ENCODE measurements around the gene DERA.

The DERA gene

DNA sequence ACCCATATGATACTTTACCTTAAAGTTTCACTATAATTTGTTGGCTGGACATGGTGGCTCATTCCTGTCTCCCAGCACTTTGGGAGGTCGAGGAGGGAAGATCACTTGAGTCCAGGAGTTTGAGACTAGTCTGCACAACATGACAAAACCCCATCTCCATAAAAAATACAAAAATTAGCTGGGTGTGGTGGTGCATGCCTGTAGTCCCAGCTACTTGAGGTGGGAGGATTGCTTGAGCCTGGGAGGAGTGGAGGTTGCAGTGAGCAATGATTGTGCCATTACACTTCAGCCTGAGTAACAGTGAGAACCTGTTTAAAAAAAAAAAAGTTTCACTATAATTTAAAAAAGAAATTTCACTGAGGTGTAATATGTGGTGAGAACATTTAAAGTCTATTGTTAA lies 21.2 kb downstream of the DERA start:
- no peak overlapping the region for H3K4me2 ChIP-seq (ENCODE audit: low read length)
- H3F3A ChIP-seq (ENCODE audit: insufficient read depth, low read length), result no peaks in the 10 kb centered on the region
- no peak overlapping the region for H3K9ac ChIP-seq (ENCODE audit: low read length)
- no peak overlapping the region for H2AFZ ChIP-seq (ENCODE audit: low read length)
- no peaks in the 10 kb centered on the region for H3K79me2 ChIP-seq (ENCODE audit: insufficient read depth, low read length)
- H3K36me3 ChIP-seq (ENCODE audit: insufficient read depth, low read length), result no peaks in the 10 kb centered on the region
- H3K9me3 ChIP-seq (ENCODE audit: low read length), result no peaks in the 10 kb centered on the region
- no peaks in the 10 kb centered on the region for H4K20me1 ChIP-seq (ENCODE audit: insufficient read depth, low read length)
- no peaks in the 10 kb centered on the region for H3K4me1 ChIP-seq (ENCODE audit: insufficient read depth, low read length, severe bottlenecking)
- no peaks in the 10 kb centered on the region for H3K27me3 ChIP-seq (ENCODE audit: insufficient read depth, low read length)
- no peak overlapping the region for H3K4me3 ChIP-seq (ENCODE audit: low read depth, low read length, poor library complexity, severe bottlenecking)
- no peak overlapping the region for H3K27ac ChIP-seq (ENCODE audit: low read depth, low read length, poor library complexity, severe bottlenecking)
- TF ChIP-seq EZH2 (IDR thresholded peaks at IDR 0.05; ENCODE audit: borderline replicate concordance, low read length), result no peak
- TF ChIP-seq, protein P1, sequence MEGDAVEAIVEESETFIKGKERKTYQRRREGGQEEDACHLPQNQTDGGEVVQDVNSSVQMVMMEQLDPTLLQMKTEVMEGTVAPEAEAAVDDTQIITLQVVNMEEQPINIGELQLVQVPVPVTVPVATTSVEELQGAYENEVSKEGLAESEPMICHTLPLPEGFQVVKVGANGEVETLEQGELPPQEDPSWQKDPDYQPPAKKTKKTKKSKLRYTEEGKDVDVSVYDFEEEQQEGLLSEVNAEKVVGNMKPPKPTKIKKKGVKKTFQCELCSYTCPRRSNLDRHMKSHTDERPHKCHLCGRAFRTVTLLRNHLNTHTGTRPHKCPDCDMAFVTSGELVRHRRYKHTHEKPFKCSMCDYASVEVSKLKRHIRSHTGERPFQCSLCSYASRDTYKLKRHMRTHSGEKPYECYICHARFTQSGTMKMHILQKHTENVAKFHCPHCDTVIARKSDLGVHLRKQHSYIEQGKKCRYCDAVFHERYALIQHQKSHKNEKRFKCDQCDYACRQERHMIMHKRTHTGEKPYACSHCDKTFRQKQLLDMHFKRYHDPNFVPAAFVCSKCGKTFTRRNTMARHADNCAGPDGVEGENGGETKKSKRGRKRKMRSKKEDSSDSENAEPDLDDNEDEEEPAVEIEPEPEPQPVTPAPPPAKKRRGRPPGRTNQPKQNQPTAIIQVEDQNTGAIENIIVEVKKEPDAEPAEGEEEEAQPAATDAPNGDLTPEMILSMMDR (IDR thresholded peaks at IDR 0.05; ENCODE audit: low read length), result no peak
- H3K9me2 ChIP-seq (ENCODE audit: low read depth, low read length), result no peaks in the 10 kb centered on the region

- Histone ChIP-seq H3K9me3 (ENCODE audit: low read length) (no peaks in the 10 kb centered on the region), H3K79me2 (ENCODE audit: insufficient read depth, low read length) (peaks cover 5% of the 10 kb centered on the region; the same call in 1 of the 2 replicates), H3K4me2 (ENCODE audit: low read length) (no peak overlapping the region), H3K27me3 (ENCODE audit: insufficient read depth, low read length) (no peaks in the 10 kb centered on the region), H3K4me3 (ENCODE audit: low read depth, low read length, poor library complexity, severe bottlenecking) (no peak overlapping the region), H3F3A (ENCODE audit: insufficient read depth, low read length) (no peaks in the 10 kb centered on the region), H3K36me3 (ENCODE audit: insufficient read depth, low read length) (no peaks in the 10 kb centered on the region), H4K20me1 (ENCODE audit: insufficient read depth, low read length) (no peaks in the 10 kb centered on the region), H3K9ac (ENCODE audit: low read length) (no peak overlapping the region), H2AFZ (ENCODE audit: low read length) (no peak overlapping the region), H3K4me1 (ENCODE audit: insufficient read depth, low read length, severe bottlenecking) (no peaks in the 10 kb centered on the region), H3K9me2 (ENCODE audit: low read depth, low read length) (no peaks in the 10 kb centered on the region), H3K27ac (ENCODE audit: low read depth, low read length, poor library complexity, severe bottlenecking) (no peak overlapping the region)
- TF ChIP-seq, protein P1 (IDR thresholded peaks at IDR 0.05; ENCODE audit: low read length), result no peak
- TF ChIP-seq EZH2 (IDR thresholded peaks at IDR 0.05; ENCODE audit: borderline replicate concordance, low read length), result no peak
Observed at GRCh38 chr12:15932971-15933370, 21.8 kb downstream of the DERA start.

GRCh38 chr12:15933751-15934150 lies 22.6 kb downstream of the DERA start:
- Histone ChIP-seq H3K27me3 (ENCODE audit: insufficient read depth, low read length) (no peaks in the 10 kb centered on the region), H3K9ac (ENCODE audit: low read length) (no peak overlapping the region), H3K9me2 (ENCODE audit: low read depth, low read length) (no peaks in the 10 kb centered on the region), H3K4me2 (ENCODE audit: low read length) (no peak overlapping the region), H3F3A (ENCODE audit: insufficient read depth, low read length) (no peaks in the 10 kb centered on the region), H4K20me1 (ENCODE audit: insufficient read depth, low read length) (no peaks in the 10 kb centered on the region), H3K79me2 (ENCODE audit: insufficient read depth, low read length) (peaks cover 5% of the 10 kb centered on the region; the same call in 1 of the 2 replicates), H3K9me3 (ENCODE audit: low read length) (no peaks in the 10 kb centered on the region; the same call in 1 of the 2 replicates), H2AFZ (ENCODE audit: low read length) (no peak overlapping the region), H3K4me3 (ENCODE audit: low read depth, low read length, poor library complexity, severe bottlenecking) (no peak overlapping the region), H3K27ac (ENCODE audit: low read depth, low read length, poor library complexity, severe bottlenecking) (no peak overlapping the region), H3K4me1 (ENCODE audit: insufficient read depth, low read length, severe bottlenecking) (no peaks in the 10 kb centered on the region), H3K36me3 (ENCODE audit: insufficient read depth, low read length) (no peaks in the 10 kb centered on the region)
- TF ChIP-seq, protein P1 (IDR thresholded peaks at IDR 0.05; ENCODE audit: low read length), result no peak
- TF ChIP-seq EZH2 (IDR thresholded peaks at IDR 0.05; ENCODE audit: borderline replicate concordance, low read length), result no peak

Measured in OCI-LY1 (cell line).